GM18951 (cell line): ENCODE results near the gene MVB12B.

ENCODE experiments used
- POLR2A ChIP-seq: IDR thresholded peaks from 4 replicates; pipeline ENCODE4 v1.6.1; 2011; ENCODE audit warnings: mild to moderate bottlenecking; ENCODE audit not compliant: insufficient read length, insufficient read depth; ENCODE audit errors: extremely low read depth
- in situ Hi-C: fragments of 300-500 bp; cut with MboI; formaldehyde crosslinking; loops from one replicate; pipeline ENCODE4 v1.12.0; 2022; ENCODE audit warnings: low sequenced_read_pairs, mixed read lengths, inconsistent platforms; ENCODE audit not compliant: unreplicated experiment

The MVB12B gene

DNA sequence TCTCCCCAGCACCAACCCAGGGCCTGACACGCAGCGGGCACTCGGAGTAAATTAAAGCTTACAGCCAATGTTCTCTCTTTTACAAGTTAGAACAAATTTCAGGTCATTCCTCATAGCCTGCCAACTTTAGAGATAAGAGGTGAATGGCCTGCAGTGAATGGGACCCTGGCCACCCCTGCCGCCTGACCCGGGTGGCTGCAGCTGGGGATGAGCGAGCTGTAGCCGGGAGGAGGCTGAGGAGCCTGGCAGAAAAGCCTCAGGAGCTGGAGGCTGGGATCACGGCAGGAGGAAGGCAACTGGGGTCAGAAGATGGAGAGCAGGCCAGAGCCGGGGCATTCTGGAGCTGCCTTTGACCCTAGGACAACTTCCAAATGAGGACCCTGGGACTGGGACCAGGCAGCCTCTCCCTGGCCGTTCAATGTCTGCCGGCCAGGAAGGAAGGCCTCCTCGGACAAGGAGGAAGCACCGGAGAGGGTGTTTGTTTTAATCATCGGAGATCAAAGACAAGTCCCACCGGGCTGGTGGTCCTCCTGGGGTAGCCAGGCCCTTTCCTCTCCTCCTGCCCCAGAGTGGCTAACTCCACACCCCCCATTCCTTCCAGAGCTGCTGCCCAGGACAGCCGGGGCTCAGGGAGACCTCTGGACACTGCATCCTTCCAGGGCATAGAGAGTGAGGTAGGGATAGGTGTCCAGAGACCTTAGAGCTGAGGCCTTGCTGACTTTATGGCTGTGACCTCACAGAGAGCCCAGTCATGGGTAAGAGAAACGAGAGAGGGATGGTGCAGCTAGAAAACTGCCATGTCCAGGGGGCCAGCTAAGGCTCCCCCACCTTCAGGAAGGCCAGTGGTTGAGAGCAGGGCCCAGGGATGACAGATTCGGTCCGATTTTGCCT is 199.8 kb downstream of the MVB12B start:
- no peak for TF ChIP-seq POLR2A

GRCh38 chr9:126527109-126527825 is 200.6 kb downstream of the MVB12B start:
- in situ Hi-C loops = no loop called here
- TF ChIP-seq POLR2A = no peak

More for the DNA sequence above, 199.8 kb downstream of the MVB12B start:
- in situ Hi-C loops = no loop called here

DNA sequence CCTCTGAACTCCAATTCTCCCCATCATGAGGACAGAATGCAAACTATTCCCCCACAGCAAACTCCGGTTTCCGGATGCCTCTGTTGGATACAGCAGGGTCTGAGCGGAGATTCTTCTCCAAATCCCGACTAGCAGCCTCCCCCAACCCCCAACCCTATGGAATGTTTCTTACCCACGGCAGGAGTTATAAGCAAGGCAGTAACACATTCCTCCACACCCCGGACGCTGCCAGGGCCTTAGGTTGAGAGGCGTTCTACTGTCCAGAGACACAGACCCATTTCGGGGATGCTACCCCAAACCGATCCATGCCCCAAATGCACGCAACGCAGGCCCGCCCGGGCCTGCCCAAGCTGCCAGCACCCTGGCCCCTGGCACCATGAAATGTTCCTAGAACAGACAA is 201.5 kb downstream of the MVB12B start:
- in situ Hi-C loops = no loop called here
- no peak for TF ChIP-seq POLR2A

GRCh38 chr9:126528915-126529314 is 202.3 kb downstream of the MVB12B start:
- in situ Hi-C loops = no loop called here

DNA sequence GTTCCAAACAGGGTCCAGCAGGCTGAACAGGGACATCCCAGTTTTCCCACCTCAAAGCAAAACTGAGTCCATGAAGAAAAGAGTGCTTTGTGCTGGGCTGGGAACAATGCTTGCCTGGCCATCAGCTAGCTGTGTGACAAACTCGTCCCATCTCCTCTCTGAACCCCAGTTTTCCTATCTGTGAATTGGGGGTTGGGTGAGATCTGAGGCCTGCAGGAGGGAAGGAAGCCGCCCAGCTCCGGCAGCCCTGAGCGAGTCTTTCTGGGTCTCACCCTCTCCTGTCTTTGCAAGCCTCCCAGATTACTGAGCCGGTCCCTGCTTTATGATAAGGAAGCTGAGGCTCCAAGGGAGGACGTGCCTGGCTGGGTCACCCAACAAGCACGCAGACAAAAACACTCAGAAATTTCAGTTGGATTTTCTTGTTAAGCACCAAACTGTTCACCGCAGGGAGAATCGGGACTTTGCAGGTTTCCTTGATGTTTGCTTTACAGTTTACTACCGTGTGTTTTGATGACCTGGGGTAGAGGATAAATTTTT is 204.5 kb downstream of the MVB12B start:
- in situ Hi-C loops = no loop called here
- no peak for TF ChIP-seq POLR2A

More at GRCh38 chr9:126528915-126529314, 202.3 kb downstream of the MVB12B start:
- no peak for TF ChIP-seq POLR2A

DNA sequence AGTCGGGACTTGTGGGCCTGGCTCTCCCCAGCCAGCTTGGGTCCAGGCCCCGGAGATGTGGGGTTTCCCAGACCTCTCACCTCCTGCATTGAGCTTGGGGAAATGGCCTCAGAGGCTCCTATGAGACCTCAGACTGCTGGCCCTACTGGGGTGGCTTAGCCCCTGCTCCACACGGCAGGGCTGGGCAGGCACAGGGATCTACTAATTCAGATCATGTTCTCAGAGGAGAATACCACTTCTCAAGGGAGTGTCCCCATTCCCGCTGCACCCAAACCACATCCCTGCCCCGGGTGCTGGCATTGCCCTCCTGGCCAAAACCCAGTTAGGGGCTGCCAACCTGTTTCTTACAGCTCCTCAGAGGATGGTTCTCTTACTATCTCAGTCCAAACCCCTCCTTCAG is 205.0 kb downstream of the MVB12B start:
- TF ChIP-seq POLR2A = no peak
- in situ Hi-C loops = no loop called here

GRCh38 chr9:126532019-126532462 is 205.4 kb downstream of the MVB12B start:
- in situ Hi-C loops = no loop called here
- no peak for TF ChIP-seq POLR2A

DNA sequence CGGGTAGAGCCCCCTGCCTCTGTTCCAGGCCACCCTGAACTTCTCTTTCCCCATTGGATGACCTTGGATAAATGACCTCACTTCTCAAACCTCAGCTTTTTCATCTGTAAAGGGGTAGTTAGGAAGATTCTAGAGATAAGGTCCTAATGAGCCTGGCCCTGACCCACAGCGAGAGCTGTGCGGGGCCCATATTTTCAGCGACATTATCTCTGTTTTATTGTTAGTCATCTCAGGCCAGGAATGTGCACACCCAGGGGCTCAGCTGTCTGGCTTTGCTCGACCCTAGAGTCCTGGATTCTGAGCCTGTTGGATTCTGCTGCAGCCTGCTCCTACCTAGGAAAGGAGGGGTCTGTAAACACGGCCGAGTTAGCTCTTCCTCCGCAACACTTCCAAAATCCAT is 205.9 kb downstream of the MVB12B start:
- in situ Hi-C loops = no loop called here

DNA sequence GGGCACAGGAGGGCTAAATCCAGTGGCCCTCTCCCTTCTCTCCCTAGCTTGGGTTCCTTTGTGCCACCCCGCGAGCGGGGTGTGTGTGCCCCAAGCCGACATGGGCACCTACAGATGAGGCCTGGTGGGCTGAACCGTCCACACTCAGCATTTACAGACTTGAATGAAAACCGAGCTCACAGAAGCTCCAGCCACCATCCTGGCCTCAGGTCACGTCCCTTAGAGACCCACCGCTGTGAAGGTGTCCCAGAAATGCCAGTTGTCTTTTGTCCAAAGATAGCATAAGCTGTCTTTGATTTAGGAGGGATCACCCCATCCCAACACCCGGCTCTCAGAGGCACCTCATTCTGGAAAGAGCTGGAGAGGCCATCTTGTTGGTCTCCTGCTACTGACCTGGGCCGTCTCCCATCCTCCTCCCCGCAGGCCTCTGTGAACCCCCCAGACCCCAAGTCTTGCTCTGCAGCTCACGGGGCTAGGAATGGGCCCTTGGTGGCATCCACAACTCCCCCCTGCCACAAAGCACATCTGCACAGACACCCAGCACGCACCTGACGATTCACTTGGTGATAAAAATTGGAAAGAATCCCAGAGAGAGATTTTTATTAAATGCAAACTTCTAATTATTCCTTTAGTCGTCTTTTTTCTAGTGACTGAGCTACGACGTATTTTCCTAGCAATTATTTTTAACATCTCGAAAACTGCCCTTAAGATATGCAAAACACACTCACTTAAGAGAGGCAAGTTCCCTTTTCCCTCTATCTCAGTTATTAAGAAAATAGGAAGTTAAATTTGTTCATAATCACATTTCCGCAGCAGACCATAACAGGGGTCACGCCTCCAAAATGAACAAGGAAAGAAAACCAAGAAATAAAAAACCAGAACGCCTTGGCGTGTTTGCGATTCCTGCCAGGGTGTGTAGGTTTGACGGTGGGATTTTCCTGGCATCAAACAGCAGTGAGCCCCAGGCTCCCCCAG is 206.6 kb downstream of the MVB12B start:
- in situ Hi-C loops = no loop called here
- no peak for TF ChIP-seq POLR2A

More for the DNA sequence above, 205.9 kb downstream of the MVB12B start:
- no peak for TF ChIP-seq POLR2A

DNA sequence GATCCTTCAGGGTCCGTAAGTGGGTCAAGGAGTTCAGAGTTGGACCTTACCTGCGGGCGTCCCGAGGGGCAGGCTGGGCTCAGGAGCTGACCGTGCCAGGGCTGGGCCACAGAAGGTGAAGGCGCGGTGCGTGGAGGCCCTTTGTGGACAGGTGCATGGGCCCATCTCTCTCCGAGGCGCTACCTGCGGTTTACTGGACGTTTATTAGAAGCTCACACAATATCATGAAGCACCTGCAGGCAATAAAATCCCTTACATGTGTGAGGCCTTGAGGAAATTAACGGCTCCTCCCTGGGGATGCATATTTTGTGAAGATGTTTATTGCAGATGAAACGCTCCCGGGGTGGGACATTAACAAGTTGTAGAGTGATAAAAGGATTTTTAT is 207.3 kb downstream of the MVB12B start:
- in situ Hi-C loops = no loop called here

DNA sequence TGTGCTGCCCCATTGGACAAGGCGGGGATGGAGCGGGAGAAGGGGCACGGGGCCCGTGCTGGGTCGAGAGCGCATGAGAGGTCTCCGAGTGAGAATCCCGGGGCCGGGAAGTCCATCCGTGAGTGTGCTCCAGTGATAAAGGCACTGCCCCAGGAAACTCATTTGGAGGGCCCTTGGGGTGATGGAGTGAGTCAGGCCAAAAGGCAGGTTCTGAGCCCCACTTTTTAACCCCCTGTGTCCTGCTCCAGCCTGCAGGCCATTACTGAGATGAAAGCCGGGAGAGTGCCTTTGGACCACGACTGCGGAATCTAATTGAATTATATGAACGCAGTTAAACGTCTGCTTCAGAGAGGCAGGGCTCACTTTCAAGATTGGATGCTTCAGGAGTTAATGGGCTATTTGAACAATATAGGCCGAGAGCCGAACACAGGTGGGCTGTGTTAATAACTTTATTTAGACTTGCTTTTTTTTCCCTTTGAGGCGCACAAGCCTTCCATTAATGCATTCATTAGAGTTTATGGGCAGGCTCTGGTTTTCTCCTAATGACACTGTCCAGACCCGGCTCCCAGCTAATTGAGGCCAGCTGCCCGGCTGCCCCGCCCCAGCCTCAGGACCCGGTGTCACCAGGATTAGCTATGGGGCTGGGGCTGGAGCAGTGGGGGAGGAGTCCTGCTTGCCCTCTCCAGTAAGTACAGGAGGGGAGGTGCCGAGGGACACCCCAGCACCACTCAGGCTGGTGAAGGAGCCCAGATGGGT is 208.0 kb downstream of the MVB12B start:
- in situ Hi-C loops = no loop called here
- TF ChIP-seq POLR2A = no peak

More for the DNA sequence above, 207.3 kb downstream of the MVB12B start:
- TF ChIP-seq POLR2A = no peak

- in situ Hi-C loops = no loop called here
- TF ChIP-seq POLR2A = no peak
These were observed 209.5 kb downstream of the MVB12B start for GRCh38 chr9:126536131-126536530.
